GM19023 (cell line): Measurements from ENCODE around the gene USP30.
"Not testable (repeated sequence)": the region's sequence is repeated elsewhere in the genome, so short reads cannot be mapped to it uniquely, and the experiment has no call there.

Source experiments
- ATAC-seq: cut with Tn5 transposase; IDR thresholded peaks from one replicate; pipeline ENCODE4 v1.9.1; 2021; ENCODE audit warnings: mild to moderate bottlenecking, moderate library complexity; ENCODE audit not compliant: unreplicated experiment

Gene USP30

GRCh38 chr12:109052097-109052413, 321 bp upstream of the USP30 start:
- ATAC-seq = no peak

GRCh38 chr12:109053382-109054123, 1.2 kb downstream of the USP30 start:
- ATAC-seq = no peak

GRCh38 chr12:109054124-109054513, 1.7 kb downstream of the USP30 start:
- not testable (repeated sequence) for ATAC-seq

GRCh38 chr12:109054520-109054919, 2.1 kb downstream of the USP30 start:
- ATAC-seq = no peak

GRCh38 chr12:109056891-109057290, 4.5 kb downstream of the USP30 start:
- no peak for ATAC-seq

- ATAC-seq = no peak
These were observed 5.0 kb downstream of the USP30 start for GRCh38 chr12:109057376-109057775.

GRCh38 chr12:109058773-109059172, 6.4 kb downstream of the USP30 start:
- no peak for ATAC-seq

- no peak for ATAC-seq
These were observed 11.8 kb downstream of the USP30 start for GRCh38 chr12:109064143-109064542.

GRCh38 chr12:109065154-109065852, 12.9 kb downstream of the USP30 start:
- no peak for ATAC-seq

- no peak for ATAC-seq
These were observed 13.4 kb downstream of the USP30 start for GRCh38 chr12:109065853-109066193.

- ATAC-seq = no peak
These were observed 17.2 kb downstream of the USP30 start for GRCh38 chr12:109069307-109070271.

GRCh38 chr12:109074866-109075265, 22.5 kb downstream of the USP30 start:
- no peak for ATAC-seq

- ATAC-seq = no peak
These were observed 30.4 kb downstream of the USP30 start for GRCh38 chr12:109082751-109083150.

GRCh38 chr12:109084425-109084824, 32.0 kb downstream of the USP30 start:
- ATAC-seq = no peak

GRCh38 chr12:109085590-109085989, 33.2 kb downstream of the USP30 start:
- no peak for ATAC-seq

GRCh38 chr12:109087250-109087649, 34.9 kb downstream of the USP30 start:
- ATAC-seq = no peak

- ATAC-seq = no peak
These were observed 36.4 kb downstream of the USP30 start for GRCh38 chr12:109088818-109089217.

GRCh38 chr12:109089683-109090082, 37.3 kb downstream of the USP30 start:
- ATAC-seq = no peak

- ATAC-seq = no peak
These were observed 40.2 kb downstream of the USP30 start for GRCh38 chr12:109092497-109093021.

GRCh38 chr12:109093022-109093918, 40.9 kb downstream of the USP30 start, which contains the start of gene ALKBH2:
TSS of gene ALKBH2 (minus strand) at chr12:109093472. CDS start at chr12:109092786, 686 bp downstream.
- peak; percentile 58 for ATAC-seq
